Heart left ventricle (tissue), 16 donors: ENCODE data around the gene PEAK3. TPM values are rescaled to one million over a fixed set of nuclear protein-coding genes. Genes with fewer than 3 reads are reported as not detected.

Experiments
- ATAC-seq, 4 donors: fragments of 200-7000 bp; cut with Tn5 transposase; one replicate each; pipeline ENCODE4 v1.9.1; 2020 to 2022; ENCODE audit warnings: moderate library complexity in 4 of 4, mild to moderate bottlenecking in 3 of 4, moderate number of reproducible peaks in 1 of 4
- DNase-seq, 5 donors: peaks; one replicate each; pipeline ENCODE4 v3.0.0-alpha.2; 2020
- H3K27ac ChIP-seq, 12 donors: fragments of 200-600 bp; sonication (generic) in 4 of 12; one replicate each; pipeline versions ENCODE4 v1.5.0 to v1.8.0; 2016 to 2022; ENCODE audit warnings: mild to moderate bottlenecking in 2 of 12
- H3K27me3 ChIP-seq, 9 donors: fragments of 200-600 bp; sonication (generic) in 2 of 9; one replicate each; pipeline versions ENCODE4 v1.5.1 to v1.8.0; 2016 to 2022; ENCODE audit warnings: mild to moderate bottlenecking in 3 of 9
- H3K36me3 ChIP-seq, 9 donors: fragments of 200-600 bp; sonication (generic) in 2 of 9; one replicate each; pipeline versions ENCODE4 v1.5.0 to v1.8.0; 2018 to 2022; ENCODE audit warnings: mild to moderate bottlenecking in 2 of 9
- H3K4me1 ChIP-seq, 12 donors: fragments of 200-600 bp; sonication (generic) in 4 of 12; one replicate each; pipeline versions ENCODE4 v1.5.0 to v1.8.0; 2016 to 2022; ENCODE audit warnings: mild to moderate bottlenecking in 3 of 12
- H3K4me3 ChIP-seq, 12 donors: fragments of 200-600 bp; sonication (generic) in 4 of 12; one replicate each; pipeline versions ENCODE4 v1.5.0 to v1.8.0; 2017 to 2022; ENCODE audit warnings: mild to moderate bottlenecking in 9 of 12, moderate library complexity in 4 of 12
- H3K9me3 ChIP-seq, 12 donors: fragments of 200-600 bp; sonication (generic) in 4 of 12; one replicate each; pipeline versions ENCODE4 v1.5.0 to v1.8.0; 2016 to 2022; ENCODE audit warnings: mild to moderate bottlenecking in 1 of 12
- CTCF ChIP-seq, 12 donors: fragments of 200-600 bp; sonication (generic) in 4 of 12; IDR thresholded peaks; one replicate each; pipeline versions ENCODE4 v1.5.0 to v1.8.0; 2018 to 2022; ENCODE audit warnings: antibody characterized with exemption in 12 of 12, mild to moderate bottlenecking in 5 of 12
- POLR2A ChIP-seq, 2 donors: fragments of 450-650 bp; IDR thresholded peaks; one replicate each; pipeline ENCODE4 v1.6.1; 2017; ENCODE audit warnings: antibody characterized with exemption in 2 of 2, mild to moderate bottlenecking in 2 of 2, moderate library complexity in 2 of 2
- WGBS, 4 donors: extraction: QIAGEN DNeasy Blood & Tissue Kit in 2 of 4; methylation state at CpG; one replicate each; pipeline versions ENCODE4 v1.1.5 to v1.1.7; 2013 to 2018; 5-methylcytosine and 5-hydroxymethylcytosine counted together
- intact Hi-C, 10 donors: fragments of 100-400 bp; cut with DNase I; formaldehyde crosslinking; loops; one replicate each; pipeline versions ENCODE4 v1.11.1 to v1.14.2; 2022
- polyA plus RNA-seq, 2 donors: library from polyadenylated mRNA; stranded (reverse); fragments of 200-250 nt; gene quantifications; one replicate each; pipeline ENCODE4 v1.2.3, GENCODE V29; 2013
- total RNA-seq, 9 donors: library from RNA; depleted of rRNA in 2 of 9; stranded (reverse); fragments of >200 nt in 2 of 9; fragmentation: NEBNext Ultra II Directional in 3 of 9; extraction: Animal tissue kit (Norgen Biotek cat#: 25700) in 3 of 9; gene quantifications; one replicate each; pipeline versions ENCODE4 v1.1.0 to v1.2.4, GENCODE V29; 2016 to 2023
- donor health status: ischemic (EF 13 %, LVEDD 7.1; RV severe dilation, severe dysfunction).
- donor health status: healthy with polysubstance abuse.
- donor health status: DM: no; HTN: yes; CAD: no.
- donor health status: DM: no; HTN: no; CAD: no.
- donor health status: ischemic (EF 25% LVEDD 6.9; RV normal size, moderate dysfunction).
- donor health status: ischemic (EF 25% LVEDD 5.7; RV mildly dilated, moderate dysfunction).
- donor health status: healthy.
- donor health status: DM: yes; HTN: yes; CAD: no.
- donor health status: ischemic (EF 35%, LVEDD 5.7; RV mildly dilated, moderate dysfunction).
- donor health status: nonischemic (EF 11% LVEDD 7.7; RV severe dilation, severe dysfunction).
- donor health status: DM: yes; HTN: yes; CAD: no.
- donor health status: PGD.
- donor health status: ischemic (EF 29% LVEDD 5.4; RV normal size, mild dysfunction).
- donor health status: nonischemic (EF 23%, LVEDD 6.1; RV moderate dilation, normal function).

Gene PEAK3
- total and polyA plus RNA-seq, 11 donors, result 0.11 to 1.6 (median 0.27) TPM

- no peak for ATAC-seq
- Histone ChIP-seq H3K27me3 (peaks cover 0 to 11% (median 0%) of the 10 kb centered on the region in 9 donors), H3K9me3 (no peaks in the 10 kb centered on the region), H3K4me3 (no peak overlapping the region), H3K27ac (no peak overlapping the region), H3K4me1 (peaks cover 0 to 20% (median 13%) of the 10 kb centered on the region in 12 donors), H3K36me3 (peaks cover 0 to 12% (median 0%) of the 10 kb centered on the region in 9 donors)
- intact Hi-C loops, result loop anchor here in 1 of 10 donors (10.0 kb wide), 1 partner anchor 114 kb away; no protein-coding TSS in a partner anchor
- DNase-seq, result no peak
- WGBS, 4 donors, result 75 to 83% (median 76%) methylated on average over 17 to 26 of the region's 26 CpGs
- no peak for TF ChIP-seq CTCF (IDR thresholded peaks at IDR 0.05)
Observed at GRCh38 chr19:2280633-2281264, 1.2 kb downstream of the PEAK3 start.

GRCh38 chr19:2278459-2279158, 3.4 kb downstream of the PEAK3 start:
- H3K36me3 ChIP-seq, result peaks cover 0 to 21% (median 4%) of the 10 kb centered on the region in 9 donors
- peaks cover 0 to 11% (median 0%) of the 10 kb centered on the region in 9 donors for H3K27me3 ChIP-seq
- WGBS, 4 donors, result 85 to 89% (median 89%) methylated on average over 24 to 33 of the region's 33 CpGs
- no peak overlapping the region for H3K4me3 ChIP-seq
- ATAC-seq (no peak), DNase-seq (no peak)
- no peak overlapping the region for H3K27ac ChIP-seq
- intact Hi-C loops, result loop anchor here in 6 of 10 donors (5.0 to 10.0 kb wide), 5 partner anchors 39 to 116 kb away; partner anchors contain the start of gene DOT1L (in 1 of the 6)
- H3K4me1 ChIP-seq, result peaks cover 0 to 38% (median 27%) of the 10 kb centered on the region in 12 donors
- TF ChIP-seq POLR2A (IDR thresholded peaks at IDR 0.05), result no peak
- TF ChIP-seq CTCF (IDR thresholded peaks at IDR 0.05), result no peak
- no peaks in the 10 kb centered on the region for H3K9me3 ChIP-seq

- WGBS, 4 donors, result 80 to 86% (median 83%) methylated on average over 9 of the region's 9 CpGs
- Histone ChIP-seq H3K9me3 (no peaks in the 10 kb centered on the region), H3K36me3 (peaks cover 0 to 35% (median 18%) of the 10 kb centered on the region in 9 donors), H3K27ac (no peak overlapping the region), H3K27me3 (peaks cover 0 to 3% (median 0%) of the 10 kb centered on the region in 9 donors), H3K4me1 (peaks cover 4 to 47% (median 36%) of the 10 kb centered on the region in 12 donors), H3K4me3 (no peak overlapping the region)
- intact Hi-C loops, result loop anchor here in 6 of 10 donors (5.0 to 10.0 kb wide), 5 partner anchors 40 to 118 kb away; partner anchors contain the start of gene DOT1L (in 1 of the 6)
- TF ChIP-seq CTCF (IDR thresholded peaks at IDR 0.05) (no peak), POLR2A (IDR thresholded peaks at IDR 0.05) (no peak)
- ATAC-seq, result no peak
- DNase-seq, result no peak
Observed at GRCh38 chr19:2277138-2277537, 4.8 kb downstream of the PEAK3 start.

- 91 to 93% (median 93%) methylated on average over 22 to 28 of the region's 28 CpGs for WGBS, 4 donors
- peak overlapping the region in 1 of 12 donors; percentile 13 for H3K4me3 ChIP-seq
- peaks cover 4 to 47% (median 37%) of the 10 kb centered on the region in 12 donors for H3K4me1 ChIP-seq
- H3K36me3 ChIP-seq, result peaks cover 0 to 41% (median 24%) of the 10 kb centered on the region in 9 donors
- TF ChIP-seq CTCF (IDR thresholded peaks at IDR 0.05) (no peak), POLR2A (IDR thresholded peaks at IDR 0.05) (no peak)
- ATAC-seq (peak in 1 of 4 donors; percentile 1), DNase-seq (no peak)
- H3K9me3 ChIP-seq, result no peaks in the 10 kb centered on the region
- H3K27ac ChIP-seq, result peak overlapping the region in 2 of 12 donors; percentile 13 to 48
- intact Hi-C loops, result loop anchor here in 6 of 10 donors (5.0 to 10.0 kb wide), 5 partner anchors 41 to 118 kb away; partner anchors contain the start of gene DOT1L (in 1 of the 6)
- H3K27me3 ChIP-seq, result no peaks in the 10 kb centered on the region
Observed at GRCh38 chr19:2276429-2276986, 5.5 kb downstream of the PEAK3 start.
